H9 (cell line): Measurements from ENCODE around the gene GTPBP6. TPM values are rescaled to one million over a fixed set of nuclear protein-coding genes. Genes with fewer than 3 reads are reported as not detected.

Source experiments
- DNase-seq: peaks from one replicate; pipeline ENCODE4 v3.0.0-alpha.2; 2017
- H2AFZ ChIP-seq: one replicate; pipeline ENCODE4 v1.6.1; 2013; ENCODE audit warnings: mild to moderate bottlenecking, low read length, control low read depth, moderate library complexity
- H2AK5ac ChIP-seq: 2 replicates; pipeline ENCODE4 v1.6.1; 2013; ENCODE audit warnings: low read length, control low read depth, mixed read lengths; ENCODE audit not compliant: insufficient read length
- H2BK120ac ChIP-seq: one replicate; pipeline ENCODE4 v1.6.1; 2013; ENCODE audit warnings: low read depth, mild to moderate bottlenecking, low read length, control low read depth, inconsistent platforms; ENCODE audit not compliant: poor library complexity, severe bottlenecking
- H2BK12ac ChIP-seq: 2 replicates; pipeline ENCODE4 v1.6.1; 2013; ENCODE audit warnings: low read length, control low read depth, mixed read lengths, low read depth; ENCODE audit not compliant: insufficient read length
- H2BK15ac ChIP-seq: 2 replicates; pipeline ENCODE4 v1.6.1; 2013; ENCODE audit warnings: low read depth, low read length, control low read depth
- H2BK20ac ChIP-seq: one replicate; pipeline ENCODE4 v1.6.1; 2013; ENCODE audit warnings: low read depth, mild to moderate bottlenecking, low read length, control low read depth, inconsistent platforms; ENCODE audit not compliant: poor library complexity, severe bottlenecking
- H2BK5ac ChIP-seq: 2 replicates; pipeline ENCODE4 v1.6.1; 2013; ENCODE audit warnings: low read length, control low read depth, mixed read lengths; ENCODE audit not compliant: insufficient read length
- H3K14ac ChIP-seq: 2 replicates; pipeline ENCODE4 v1.6.1; 2013; ENCODE audit warnings: low read length, control low read depth; ENCODE audit not compliant: insufficient read depth
- H3K18ac ChIP-seq: 2 replicates; pipeline ENCODE4 v1.6.1; 2013; ENCODE audit warnings: low read depth, mild to moderate bottlenecking, mixed read lengths, low read length, control low read depth; ENCODE audit not compliant: insufficient read length
- H3K23ac ChIP-seq: 2 replicates; pipeline ENCODE4 v1.6.1; 2013; ENCODE audit warnings: low read length, control low read depth, mixed read lengths, low read depth; ENCODE audit not compliant: insufficient read length
- H3K23me2 ChIP-seq: 2 replicates; pipeline ENCODE4 v1.6.1; 2013; ENCODE audit warnings: low read depth, mild to moderate bottlenecking, mixed read lengths, low read length, control low read depth; ENCODE audit not compliant: insufficient read length, poor library complexity, severe bottlenecking
- H3K27ac ChIP-seq: 2 replicates; pipeline ENCODE4 v1.5.1; 2013; ENCODE audit warnings: low read length, control low read depth, mixed read lengths, low read depth; ENCODE audit not compliant: insufficient read length
- H3K27me3 ChIP-seq: 2 replicates; pipeline ENCODE4 v1.6.1; 2013; ENCODE audit warnings: low read length, control low read depth, inconsistent platforms; ENCODE audit not compliant: insufficient read depth
- H3K4ac ChIP-seq: 2 replicates; pipeline ENCODE4 v1.6.1; 2013; ENCODE audit warnings: low read depth, mild to moderate bottlenecking, control low read depth, inconsistent platforms, low read length, moderate library complexity
- H3K4me1 ChIP-seq: 2 replicates; pipeline ENCODE4 v1.6.1; 2013; ENCODE audit warnings: low read length, control low read depth, inconsistent platforms; ENCODE audit not compliant: insufficient read depth
- H3K4me2 ChIP-seq: 2 replicates; pipeline ENCODE4 v1.6.1; 2013; ENCODE audit warnings: low read length, control low read depth, mixed read lengths; ENCODE audit not compliant: insufficient read length, insufficient read depth
- H3K56ac ChIP-seq: 2 replicates; pipeline ENCODE4 v1.6.1; 2013; ENCODE audit warnings: low read depth, mild to moderate bottlenecking, mixed read lengths, low read length, control low read depth; ENCODE audit not compliant: insufficient read length
- H3K79me1 ChIP-seq: 2 replicates; pipeline ENCODE4 v1.6.1; 2013; ENCODE audit warnings: low read depth, mild to moderate bottlenecking, moderate library complexity, low read length, control low read depth, inconsistent platforms; ENCODE audit not compliant: insufficient read depth, poor library complexity, severe bottlenecking
- H3K79me2 ChIP-seq: 2 replicates; pipeline ENCODE4 v1.6.1; 2013; ENCODE audit warnings: low read length, control low read depth, inconsistent platforms; ENCODE audit not compliant: insufficient read depth
- H3K9ac ChIP-seq: 2 replicates; pipeline ENCODE4 v1.6.1; 2013; ENCODE audit warnings: low read length, control low read depth, mixed read lengths; ENCODE audit not compliant: insufficient read length; ENCODE audit errors: extremely low read depth
- H3K9me3 ChIP-seq: one replicate; pipeline ENCODE4 v1.6.1; 2013; ENCODE audit warnings: low read depth, low read length, inconsistent platforms; ENCODE audit not compliant: control insufficient read depth
- H3T11ph ChIP-seq: one replicate; pipeline ENCODE4 v1.6.1; 2013; ENCODE audit warnings: mild to moderate bottlenecking, low read length, control low read depth, inconsistent platforms
- H4K20me1 ChIP-seq: one replicate; pipeline ENCODE4 v1.6.1; 2013; ENCODE audit not compliant: control insufficient read depth, insufficient read length, insufficient read depth
- H4K5ac ChIP-seq: 2 replicates; pipeline ENCODE4 v1.6.1; 2013; ENCODE audit warnings: low read depth, mild to moderate bottlenecking, mixed read lengths, low read length, control low read depth; ENCODE audit not compliant: insufficient read length
- H4K8ac ChIP-seq: replicated peaks from 2 replicates; pipeline ENCODE4 v1.6.1; 2013; ENCODE audit warnings: low read length, control low read depth, mixed read lengths, low read depth; ENCODE audit not compliant: insufficient read length
- H4K91ac ChIP-seq: 2 replicates; pipeline ENCODE4 v1.6.1; 2013; ENCODE audit warnings: low read depth, mild to moderate bottlenecking, moderate library complexity, mixed read lengths, low read length, control low read depth; ENCODE audit not compliant: insufficient read length
- H3K27ac Mint-ChIP-seq, 3 experiments: 2 replicates in 2 of 3; 3 replicates in 1 of 3; pipeline ENCODE4 v1.8.0; 2020 to 2021; ENCODE audit warnings: mixed read lengths in 3 of 3, mild to moderate bottlenecking in 1 of 3, moderate library complexity in 1 of 3
- H3K27me3 Mint-ChIP-seq: 2 replicates; pipeline ENCODE4 v1.8.0; 2021; ENCODE audit warnings: low read depth, mild to moderate bottlenecking, moderate library complexity, mixed read lengths
- H3K36me3 Mint-ChIP-seq, 3 experiments: 2 replicates in 2 of 3; 3 replicates in 1 of 3; pipeline ENCODE4 v1.8.0; 2020 to 2021; ENCODE audit warnings: low read depth in 3 of 3, mixed read lengths in 3 of 3; ENCODE audit not compliant: insufficient read depth in 1 of 3
- H3K4me1 Mint-ChIP-seq, 2 experiments: 2 replicates each; pipeline ENCODE4 v1.8.0; 2020; ENCODE audit warnings: mixed read lengths in 2 of 2
- H3K4me3 Mint-ChIP-seq, 2 experiments: 2 replicates in 1 of 2; 3 replicates in 1 of 2; pipeline ENCODE4 v1.8.0; 2020 to 2021; ENCODE audit warnings: mild to moderate bottlenecking in 2 of 2, mixed read lengths in 2 of 2, moderate library complexity in 1 of 2
- H3K9me3 Mint-ChIP-seq, 2 experiments: 2 replicates in 1 of 2; 3 replicates in 1 of 2; pipeline ENCODE4 v1.8.0; 2020; ENCODE audit warnings: mild to moderate bottlenecking in 2 of 2, mixed read lengths in 2 of 2, moderate library complexity in 1 of 2
- WGBS: extraction: QIAGEN DNeasy Blood & Tissue Kit; methylation state at CpG from one replicate; pipeline ENCODE4 v1.1.7; 2013; ENCODE audit warnings: missing lambda C conversion rate, low lambda C conversion rate, mixed read lengths; ENCODE audit not compliant: insufficient read length; ENCODE audit errors: extremely low coverage; 5-methylcytosine and 5-hydroxymethylcytosine counted together
- total RNA-seq: library from RNA; stranded (reverse); gene quantifications from 2 replicates; pipeline ENCODE4 v1.2.1, GENCODE V29; 2021
- TF ChIP-seq, protein P1 (sequence below): fragments of 200-600 bp; sonication (generic); conservative IDR thresholded peaks from 3 replicates; pipeline ENCODE4 v1.8.0; 2021; ENCODE audit warnings: antibody characterized with exemption, mild to moderate bottlenecking

Gene GTPBP6
- total RNA-seq, 1 experiment from 2014 or later = 64.0 TPM

DNA sequence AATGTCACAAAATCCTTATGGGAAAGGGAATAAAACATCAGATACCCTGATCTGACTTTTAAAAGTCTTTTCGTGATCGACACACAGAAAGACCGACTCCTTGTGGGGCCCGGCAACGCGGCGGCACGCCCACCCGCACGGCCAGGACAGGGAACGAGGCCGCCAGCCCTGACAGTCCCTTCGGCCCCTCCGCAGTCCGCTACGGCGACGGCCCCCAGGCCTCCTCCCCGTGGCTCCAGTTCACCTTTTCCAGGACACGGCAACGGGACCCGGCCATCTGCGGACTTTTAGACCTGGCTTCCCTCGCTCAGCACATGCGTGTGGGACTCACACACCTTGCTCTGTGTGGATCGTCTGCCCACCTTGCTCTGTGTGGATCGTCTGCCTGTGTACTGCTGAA lies 33.6 kb upstream of the GTPBP6 start:
- Histone ChIP-seq H2BK12ac (no peak overlapping the region), H4K5ac (no peak overlapping the region), H2BK5ac (no peak overlapping the region), H4K91ac (no peak overlapping the region), H3T11ph (no peak overlapping the region), H4K20me1 (no peaks in the 10 kb centered on the region), H4K8ac (no peak overlapping the region), H2BK120ac (no peak overlapping the region), H3K4me1 (no peaks in the 10 kb centered on the region), H3K9me3 (no peaks in the 10 kb centered on the region), H3K4ac (no peak overlapping the region), H2BK15ac (no peak overlapping the region), H3K79me2 (no peaks in the 10 kb centered on the region; the same call in 1 of the 2 replicates), H3K18ac (no peak overlapping the region), H2AFZ (no peak overlapping the region), H3K23me2 (no peaks in the 10 kb centered on the region), H3K4me2 (no peak overlapping the region), H3K79me1 (peaks cover 3% of the 10 kb centered on the region), H3K27me3 (no peaks in the 10 kb centered on the region), H3K14ac (no peak overlapping the region), H3K56ac (no peak overlapping the region), H3K23ac (no peak overlapping the region), H3K9ac (no peak overlapping the region), H2BK20ac (no peak overlapping the region), H2AK5ac (no peak overlapping the region), H3K27ac (no peak overlapping the region)
- peaks cover 8 to 56% (median 52%) of the 10 kb centered on the region in 3 experiments; a peak in 6 of 7 replicates for H3K36me3 Mint-ChIP-seq
- H3K9me3 Mint-ChIP-seq = no peaks in the 10 kb centered on the region
- H3K4me1 Mint-ChIP-seq = 0 out of 4 replicates have a peak, but pooled peaks cover 0 to 3% of the 10 kb centered on the region in 2 experiments
- WGBS = no CpG with 5 or more reads among the region's 27 CpGs
- H3K4me3 Mint-ChIP-seq = no peak overlapping the region
- DNase-seq = no peak
- TF ChIP-seq, protein P1, sequence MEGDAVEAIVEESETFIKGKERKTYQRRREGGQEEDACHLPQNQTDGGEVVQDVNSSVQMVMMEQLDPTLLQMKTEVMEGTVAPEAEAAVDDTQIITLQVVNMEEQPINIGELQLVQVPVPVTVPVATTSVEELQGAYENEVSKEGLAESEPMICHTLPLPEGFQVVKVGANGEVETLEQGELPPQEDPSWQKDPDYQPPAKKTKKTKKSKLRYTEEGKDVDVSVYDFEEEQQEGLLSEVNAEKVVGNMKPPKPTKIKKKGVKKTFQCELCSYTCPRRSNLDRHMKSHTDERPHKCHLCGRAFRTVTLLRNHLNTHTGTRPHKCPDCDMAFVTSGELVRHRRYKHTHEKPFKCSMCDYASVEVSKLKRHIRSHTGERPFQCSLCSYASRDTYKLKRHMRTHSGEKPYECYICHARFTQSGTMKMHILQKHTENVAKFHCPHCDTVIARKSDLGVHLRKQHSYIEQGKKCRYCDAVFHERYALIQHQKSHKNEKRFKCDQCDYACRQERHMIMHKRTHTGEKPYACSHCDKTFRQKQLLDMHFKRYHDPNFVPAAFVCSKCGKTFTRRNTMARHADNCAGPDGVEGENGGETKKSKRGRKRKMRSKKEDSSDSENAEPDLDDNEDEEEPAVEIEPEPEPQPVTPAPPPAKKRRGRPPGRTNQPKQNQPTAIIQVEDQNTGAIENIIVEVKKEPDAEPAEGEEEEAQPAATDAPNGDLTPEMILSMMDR = no peak
- H3K27me3 Mint-ChIP-seq = no peaks in the 10 kb centered on the region; the same call in 1 of the 2 replicates
- H3K27ac Mint-ChIP-seq = peak overlapping the region in 2 of 3 experiments; percentile 85 to 88; a peak in 4 of 7 replicates
